Mesenchymal stem cell (in vitro differentiated cells and primary cell): ENCODE measurements around the gene NDUFB8.

Experiments
- DNase-seq: peaks from one replicate; pipeline ENCODE4 v3.0.0-alpha.2; 2013
- H2AFZ ChIP-seq: one replicate; pipeline ENCODE4 v1.6.1; 2013; ENCODE audit warnings: low read depth, mild to moderate bottlenecking, control low read depth, inconsistent platforms, low read length, moderate library complexity
- H2AK5ac ChIP-seq: 2 replicates; pipeline ENCODE4 v1.6.1; 2013; ENCODE audit warnings: low read length, moderate library complexity, mild to moderate bottlenecking, inconsistent platforms; ENCODE audit not compliant: severe bottlenecking
- H2BK120ac ChIP-seq: one replicate; pipeline ENCODE4 v1.6.1; 2013; ENCODE audit warnings: low read depth, mild to moderate bottlenecking, inconsistent platforms, low read length, moderate library complexity
- H2BK12ac ChIP-seq, 2 experiments: one replicate each; pipeline ENCODE4 v1.6.1; 2013; ENCODE audit warnings: inconsistent platforms in 2 of 2, low read length in 2 of 2, mild to moderate bottlenecking in 2 of 2, moderate library complexity in 2 of 2, control low read depth in 1 of 2
- H2BK15ac ChIP-seq: one replicate; pipeline ENCODE4 v1.6.1; 2013; ENCODE audit warnings: mild to moderate bottlenecking, low read depth, inconsistent platforms; ENCODE audit not compliant: poor library complexity, severe bottlenecking
- H2BK5ac ChIP-seq: 2 replicates; pipeline ENCODE4 v1.6.1; 2013; ENCODE audit warnings: low read depth, mild to moderate bottlenecking, low read length, control low read depth, inconsistent platforms; ENCODE audit not compliant: poor library complexity, severe bottlenecking
- H3K14ac ChIP-seq, 2 experiments: one replicate each; pipeline ENCODE4 v1.6.1; 2013; ENCODE audit warnings: inconsistent platforms in 2 of 2, low read length in 2 of 2, control low read depth in 1 of 2, mild to moderate bottlenecking in 1 of 2, moderate library complexity in 1 of 2
- H3K18ac ChIP-seq, 2 experiments: one replicate each; pipeline ENCODE4 v1.6.1; 2013; ENCODE audit warnings: inconsistent platforms in 2 of 2, low read length in 2 of 2, control low read depth in 1 of 2, low read depth in 1 of 2, mild to moderate bottlenecking in 1 of 2
- H3K23ac ChIP-seq, 2 experiments: one replicate each; pipeline ENCODE4 v1.6.1; 2013; ENCODE audit warnings: inconsistent platforms in 2 of 2, low read length in 2 of 2, mild to moderate bottlenecking in 2 of 2, moderate library complexity in 2 of 2, control low read depth in 1 of 2
- H3K27ac ChIP-seq: 2 replicates; pipeline ENCODE4 v1.5.1; 2013; ENCODE audit warnings: mild to moderate bottlenecking, moderate library complexity, low read length, control low read depth, inconsistent platforms; ENCODE audit not compliant: poor library complexity, severe bottlenecking
- H3K27me3 ChIP-seq, 2 experiments: 2 replicates each; pipeline versions ENCODE4 v1.6.1 to v1.7.0; 2013; ENCODE audit warnings: low read length in 2 of 2, mild to moderate bottlenecking in 2 of 2, moderate library complexity in 2 of 2, control low read depth in 1 of 2, inconsistent platforms in 1 of 2; ENCODE audit not compliant: control insufficient read depth in 1 of 2, insufficient read depth in 1 of 2
- H3K36me3 ChIP-seq, 2 experiments: 2 replicates each; pipeline versions ENCODE4 v1.6.1 to v1.7.0; 2013; ENCODE audit warnings: low read length in 2 of 2, control low read depth in 1 of 2, inconsistent platforms in 1 of 2, low read depth in 1 of 2, mild to moderate bottlenecking in 1 of 2; ENCODE audit not compliant: insufficient read depth in 2 of 2, control insufficient read depth in 1 of 2
- H3K4ac ChIP-seq, 2 experiments: one replicate each; pipeline ENCODE4 v1.6.1; 2013; ENCODE audit warnings: inconsistent platforms in 2 of 2, low read length in 2 of 2, mild to moderate bottlenecking in 2 of 2, moderate library complexity in 2 of 2, control low read depth in 1 of 2, low read depth in 1 of 2
- H3K4me1 ChIP-seq: 2 replicates; pipeline ENCODE4 v1.6.1; 2013; ENCODE audit warnings: low read depth, low read length, control low read depth; ENCODE audit not compliant: control insufficient read depth, insufficient read depth
- H3K4me2 ChIP-seq: 2 replicates; pipeline ENCODE4 v1.6.1; 2013; ENCODE audit warnings: low read length, mild to moderate bottlenecking, inconsistent platforms; ENCODE audit not compliant: poor library complexity, severe bottlenecking
- H3K4me3 ChIP-seq, 2 experiments: 2 replicates each; pipeline versions ENCODE4 v1.5.1 to v1.7.0; 2013; ENCODE audit warnings: low read length in 2 of 2, mild to moderate bottlenecking in 2 of 2, control low read depth in 1 of 2, low read depth in 1 of 2; ENCODE audit not compliant: insufficient read depth in 1 of 2
- H3K79me1 ChIP-seq: replicated peaks from 2 replicates; pipeline ENCODE4 v1.6.1; 2013; ENCODE audit warnings: mild to moderate bottlenecking, control low read depth, low read length, inconsistent platforms; ENCODE audit not compliant: poor library complexity, severe bottlenecking
- H3K9ac ChIP-seq: 2 replicates; pipeline ENCODE4 v1.7.0; 2013; ENCODE audit warnings: mild to moderate bottlenecking, low read length, moderate library complexity
- H3K9me3 ChIP-seq: 2 replicates; pipeline ENCODE4 v1.7.0; 2013; ENCODE audit warnings: mild to moderate bottlenecking, low read length; ENCODE audit not compliant: control insufficient read depth
- H4K8ac ChIP-seq: one replicate; pipeline ENCODE4 v1.6.1; 2013; ENCODE audit warnings: inconsistent platforms, mild to moderate bottlenecking, low read length, moderate library complexity
- H4K91ac ChIP-seq: one replicate; pipeline ENCODE4 v1.6.1; 2013; ENCODE audit warnings: mild to moderate bottlenecking, low read length, inconsistent platforms
- WGBS: methylation state at CpG from one replicate; pipeline ENCODE4 v1.1.7; 2013; ENCODE audit warnings: mixed read lengths; 5-methylcytosine and 5-hydroxymethylcytosine counted together

Gene NDUFB8

DNA sequence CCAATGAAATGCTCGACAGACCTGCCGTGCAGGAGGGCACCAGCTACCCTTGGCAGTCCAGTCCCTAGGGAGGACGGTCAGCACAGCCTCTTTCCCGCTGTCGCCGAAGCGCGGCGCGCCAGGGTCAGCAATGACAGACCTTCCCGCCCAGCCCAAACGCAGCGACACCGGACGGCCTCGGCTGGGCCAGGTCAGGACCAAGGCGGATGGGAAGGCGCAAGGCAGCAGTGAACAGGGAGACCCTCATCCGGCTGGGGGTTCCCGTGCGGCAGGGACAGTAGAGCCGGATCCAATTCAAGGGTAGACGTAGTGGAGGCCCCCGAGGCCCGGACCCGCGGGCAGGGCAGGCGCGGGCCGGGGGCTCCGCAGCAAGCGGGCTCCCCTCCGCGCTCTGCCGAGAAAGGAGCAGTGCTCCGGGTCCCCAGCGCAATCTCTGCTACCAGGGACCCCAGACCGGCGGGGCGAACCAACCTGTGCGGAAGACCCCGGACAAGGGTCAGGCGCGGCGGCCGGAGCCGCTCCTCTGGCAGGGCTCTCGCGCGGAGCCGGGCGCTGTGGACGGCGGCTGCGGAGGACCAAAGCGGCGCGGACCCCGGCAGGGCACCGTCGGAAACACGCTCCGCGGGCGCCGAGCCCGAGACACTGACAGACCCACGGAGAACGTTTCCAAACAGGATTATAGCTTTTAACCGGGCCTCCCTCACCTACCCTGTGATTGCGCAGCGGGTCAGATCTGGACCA, 10.2 kb downstream of the NDUFB8 start, which contains the start of gene SEC31B:
Gene SEC31B (minus strand): TSS at position 551 of the 741 bp plus-strand sequence. CDS start 2,909 bp downstream, outside the sequence.
- Histone ChIP-seq H2BK12ac (peak within 1 kb of the TSS in 1 of 2 experiments; percentile 38), H3K4me1 (peaks cover 12% of the 10 kb centered on the region), H3K18ac (peak within 1 kb of the TSS; percentile 38 to 54), H3K4me2 (peak within 1 kb of the TSS; percentile 95), H3K27ac (no peak within 1 kb of the TSS), H2AK5ac (no peak within 1 kb of the TSS), H3K23ac (peak within 1 kb of the TSS in 1 of 2 experiments; percentile 15), H3K9me3 (no peaks in the 10 kb centered on the region), H2BK120ac (no peak within 1 kb of the TSS), H3K4ac (no peak within 1 kb of the TSS), H3K9ac (peak within 1 kb of the TSS; percentile 69), H4K91ac (peak within 1 kb of the TSS; percentile 22), H2BK5ac (no peak within 1 kb of the TSS), H2BK15ac (peak within 1 kb of the TSS; percentile 61), H3K4me3 (peak within 1 kb of the TSS; percentile 52 to 77), H3K36me3 (peaks cover 17 to 30% of the 10 kb centered on the region in 2 experiments), H2AFZ (peak within 1 kb of the TSS; percentile 36), H3K79me1 (peaks cover 5% of the 10 kb centered on the region), H3K27me3 (peaks cover 0 to 7% of the 10 kb centered on the region in 2 experiments), H3K14ac (peak within 1 kb of the TSS in 1 of 2 experiments; percentile 35), H4K8ac (peak within 1 kb of the TSS; percentile 75)
- 2% methylated on average over 70 of the region's 72 CpGs for WGBS
- DNase-seq = peak; percentile 44

- Histone ChIP-seq H2AFZ (no peak overlapping the region), H4K91ac (no peak overlapping the region), H3K4me1 (peaks cover 12% of the 10 kb centered on the region), H3K4ac (no peak overlapping the region), H4K8ac (no peak overlapping the region), H2BK12ac (no peak overlapping the region), H3K4me2 (peak overlapping the region; percentile 95), H3K14ac (no peak overlapping the region), H3K36me3 (peaks cover 10 to 23% of the 10 kb centered on the region in 2 experiments), H3K18ac (no peak overlapping the region), H2BK15ac (no peak overlapping the region), H2AK5ac (no peak overlapping the region), H3K27me3 (peaks cover 0 to 7% of the 10 kb centered on the region in 2 experiments), H3K23ac (no peak overlapping the region), H3K9ac (peak overlapping the region; percentile 69), H2BK120ac (no peak overlapping the region), H2BK5ac (no peak overlapping the region), H3K27ac (no peak overlapping the region), H3K9me3 (no peaks in the 10 kb centered on the region), H3K4me3 (peak overlapping the region in 1 of 2 experiments; percentile 77), H3K79me1 (peaks cover 2% of the 10 kb centered on the region)
- 24% methylated on average over 7 of the region's 7 CpGs for WGBS
- peak; percentile 78 for DNase-seq
These were observed 10.9 kb downstream of the NDUFB8 start for GRCh38 chr10:100518761-100519241.

- peak; percentile 21 for DNase-seq
These were observed 12.8 kb downstream of the NDUFB8 start for GRCh38 chr10:100516847-100517246.

GRCh38 chr10:100515612-100516011, 14.1 kb downstream of the NDUFB8 start:
- Histone ChIP-seq H3K4me1 (peaks cover 7% of the 10 kb centered on the region), H2BK5ac (no peak overlapping the region), H2BK12ac (no peak overlapping the region), H3K4me2 (no peak overlapping the region), H3K14ac (no peak overlapping the region), H3K23ac (no peak overlapping the region), H3K79me1 (no peaks in the 10 kb centered on the region), H3K4me3 (no peak overlapping the region), H3K27me3 (peaks cover 0 to 13% of the 10 kb centered on the region in 2 experiments), H2AK5ac (no peak overlapping the region), H2BK15ac (no peak overlapping the region), H2BK120ac (no peak overlapping the region), H3K9me3 (no peaks in the 10 kb centered on the region), H4K8ac (no peak overlapping the region), H4K91ac (no peak overlapping the region), H3K4ac (no peak overlapping the region), H2AFZ (no peak overlapping the region), H3K9ac (no peak overlapping the region), H3K36me3 (peaks cover 4 to 16% of the 10 kb centered on the region in 2 experiments), H3K27ac (no peak overlapping the region), H3K18ac (no peak overlapping the region)
- WGBS = 75% methylated on average over 3 of the region's 3 CpGs
- DNase-seq = no peak

More at GRCh38 chr10:100516847-100517246, 12.8 kb downstream of the NDUFB8 start:
- H3K27ac ChIP-seq = no peak overlapping the region
- H3K9me3 ChIP-seq = no peaks in the 10 kb centered on the region
- peaks cover 7% of the 10 kb centered on the region for H3K4me1 ChIP-seq
- H3K4me3 ChIP-seq = no peak overlapping the region
- H3K18ac ChIP-seq = no peak overlapping the region
- H2AK5ac ChIP-seq = no peak overlapping the region
- H3K36me3 ChIP-seq = peaks cover 4 to 12% of the 10 kb centered on the region in 2 experiments
- WGBS = 79% methylated on average over 2 of the region's 2 CpGs
- no peak overlapping the region for H2BK5ac ChIP-seq
- no peak overlapping the region for H2BK12ac ChIP-seq
- H2AFZ ChIP-seq = no peak overlapping the region
- no peak overlapping the region for H3K9ac ChIP-seq
- H3K4ac ChIP-seq = no peak overlapping the region
- no peak overlapping the region for H3K14ac ChIP-seq
- no peak overlapping the region for H2BK120ac ChIP-seq
- no peak overlapping the region for H3K4me2 ChIP-seq
- H3K79me1 ChIP-seq = no peaks in the 10 kb centered on the region
- no peak overlapping the region for H4K8ac ChIP-seq
- no peak overlapping the region for H2BK15ac ChIP-seq
- H4K91ac ChIP-seq = no peak overlapping the region
- H3K27me3 ChIP-seq = peaks cover 0 to 13% of the 10 kb centered on the region in 2 experiments
- no peak overlapping the region for H3K23ac ChIP-seq
